ENCODE data around the gene KLC3.

The KLC3 gene

DNA sequence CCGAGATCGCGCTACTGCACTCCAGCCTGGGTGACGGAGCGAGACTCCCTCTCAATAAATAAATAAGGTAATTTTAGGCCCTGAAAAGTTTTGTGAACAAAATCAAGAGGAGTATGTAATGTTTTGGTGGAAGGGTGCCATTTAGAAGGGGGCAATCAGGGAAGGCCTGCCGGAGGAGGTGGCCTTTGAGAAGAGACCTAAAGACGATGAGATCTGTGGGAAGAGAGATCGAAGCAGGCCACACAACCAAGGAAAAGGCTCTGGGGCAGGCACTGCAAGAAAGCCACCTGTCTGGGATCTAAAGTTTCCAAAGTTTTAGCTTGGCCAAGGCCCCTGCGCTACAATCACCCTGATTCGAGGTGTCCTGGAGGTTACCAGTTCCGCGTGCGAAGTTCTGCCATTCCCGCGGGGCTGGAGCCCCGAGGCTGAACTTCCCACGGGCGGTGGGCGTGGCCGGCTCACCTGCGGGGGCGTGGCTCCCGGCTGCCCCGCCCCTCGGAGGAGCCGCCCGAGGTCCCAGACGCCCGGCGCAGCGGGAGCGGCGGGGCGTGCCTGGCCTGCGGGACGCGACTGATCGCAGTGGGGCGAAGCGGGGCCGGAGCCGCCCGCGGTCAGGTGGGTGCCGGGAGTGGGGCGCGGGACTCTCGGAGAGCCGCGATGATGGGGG is at the start of gene KLC3:
Gene KLC3, plus strand, starts transcription at position 519 of the 667 bp plus-strand sequence. CDS start 4,792 bp downstream, outside the sequence.
- Histone ChIP-seq H3K27ac (no peak within 1 kb of the TSS), H3K4me1 (ENCODE audit: control insufficient read depth in 1 of 2, insufficient read depth in 1 of 2, low read depth in 1 of 2, low read length in 1 of 2) (peaks cover 0 to 12% of the 10 kb centered on the region in 2 experiments), H3K27me3 (peaks cover 69% of the 10 kb centered on the region), H3K36me3 (no peaks in the 10 kb centered on the region), H3K4me3 (ENCODE audit: low read depth in 1 of 2, low read length in 1 of 2) (peak within 1 kb of the TSS; percentile 16 to 21), H3K9me3 (no peaks in the 10 kb centered on the region)
- TF ChIP-seq, protein P1, sequence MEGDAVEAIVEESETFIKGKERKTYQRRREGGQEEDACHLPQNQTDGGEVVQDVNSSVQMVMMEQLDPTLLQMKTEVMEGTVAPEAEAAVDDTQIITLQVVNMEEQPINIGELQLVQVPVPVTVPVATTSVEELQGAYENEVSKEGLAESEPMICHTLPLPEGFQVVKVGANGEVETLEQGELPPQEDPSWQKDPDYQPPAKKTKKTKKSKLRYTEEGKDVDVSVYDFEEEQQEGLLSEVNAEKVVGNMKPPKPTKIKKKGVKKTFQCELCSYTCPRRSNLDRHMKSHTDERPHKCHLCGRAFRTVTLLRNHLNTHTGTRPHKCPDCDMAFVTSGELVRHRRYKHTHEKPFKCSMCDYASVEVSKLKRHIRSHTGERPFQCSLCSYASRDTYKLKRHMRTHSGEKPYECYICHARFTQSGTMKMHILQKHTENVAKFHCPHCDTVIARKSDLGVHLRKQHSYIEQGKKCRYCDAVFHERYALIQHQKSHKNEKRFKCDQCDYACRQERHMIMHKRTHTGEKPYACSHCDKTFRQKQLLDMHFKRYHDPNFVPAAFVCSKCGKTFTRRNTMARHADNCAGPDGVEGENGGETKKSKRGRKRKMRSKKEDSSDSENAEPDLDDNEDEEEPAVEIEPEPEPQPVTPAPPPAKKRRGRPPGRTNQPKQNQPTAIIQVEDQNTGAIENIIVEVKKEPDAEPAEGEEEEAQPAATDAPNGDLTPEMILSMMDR (IDR thresholded peaks at IDR 0.05) = no peak

DNA sequence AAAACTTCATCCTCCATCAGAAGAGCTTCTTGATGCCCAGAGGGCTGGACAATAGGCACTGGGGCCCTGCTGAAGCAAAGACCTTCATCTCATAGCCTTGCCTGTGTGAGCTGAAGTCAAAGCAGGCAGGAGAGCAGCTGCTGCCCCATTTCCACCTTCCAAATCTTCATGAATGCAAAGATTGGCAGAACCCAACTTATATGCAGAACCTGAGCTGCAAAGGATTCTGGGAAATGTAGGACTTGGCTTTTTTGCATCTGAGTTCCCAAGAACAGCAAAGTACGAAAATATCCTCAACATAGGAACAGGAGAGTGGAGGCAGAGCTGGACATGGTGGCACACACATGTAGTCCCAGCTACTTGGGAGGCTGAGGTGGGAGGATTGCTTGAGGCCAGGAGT is 48.7 kb upstream of the KLC3 start:
- Histone ChIP-seq H3K27ac (no peak overlapping the region), H3K36me3 (peaks cover 37% of the 10 kb centered on the region), H3K4me3 (ENCODE audit: low read depth in 1 of 2, low read length in 1 of 2) (no peak overlapping the region), H3K4me1 (ENCODE audit: control insufficient read depth in 1 of 2, insufficient read depth in 1 of 2, low read depth in 1 of 2, low read length in 1 of 2) (peaks cover 7 to 17% of the 10 kb centered on the region in 2 experiments), H3K27me3 (no peaks in the 10 kb centered on the region), H3K9me3 (no peaks in the 10 kb centered on the region)
- TF ChIP-seq, protein P1 (IDR thresholded peaks at IDR 0.05) = no peak

DNA sequence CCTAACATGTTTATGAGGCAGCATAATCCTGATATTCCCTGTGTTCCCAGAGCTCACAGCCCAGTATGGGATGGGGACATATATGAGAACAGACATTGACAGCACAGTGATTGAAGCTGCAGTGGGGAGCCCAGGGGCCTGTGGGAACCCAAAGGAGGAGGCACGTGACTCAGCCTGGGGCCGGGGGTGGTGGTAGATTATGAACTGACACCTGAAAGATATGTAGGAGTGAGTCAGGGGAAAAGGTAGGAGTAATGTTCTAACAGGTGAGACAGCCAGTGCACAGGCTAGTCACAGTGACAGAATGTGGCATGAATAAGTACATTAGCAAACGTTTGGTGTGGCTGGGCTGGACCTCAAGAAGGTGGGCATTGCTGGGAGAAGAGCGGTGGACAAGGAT is 46.9 kb upstream of the KLC3 start:
- H3K27ac ChIP-seq = no peak overlapping the region
- TF ChIP-seq, protein P1 (IDR thresholded peaks at IDR 0.05) = no peak
- no peak overlapping the region for H3K4me3 ChIP-seq (ENCODE audit: low read depth in 1 of 2, low read length in 1 of 2)
- no peaks in the 10 kb centered on the region for H3K9me3 ChIP-seq
- H3K4me1 ChIP-seq (ENCODE audit: control insufficient read depth in 1 of 2, insufficient read depth in 1 of 2, low read depth in 1 of 2, low read length in 1 of 2) = peaks cover 7 to 17% of the 10 kb centered on the region in 2 experiments
- no peaks in the 10 kb centered on the region for H3K27me3 ChIP-seq
- H3K36me3 ChIP-seq = peaks cover 38% of the 10 kb centered on the region

DNA sequence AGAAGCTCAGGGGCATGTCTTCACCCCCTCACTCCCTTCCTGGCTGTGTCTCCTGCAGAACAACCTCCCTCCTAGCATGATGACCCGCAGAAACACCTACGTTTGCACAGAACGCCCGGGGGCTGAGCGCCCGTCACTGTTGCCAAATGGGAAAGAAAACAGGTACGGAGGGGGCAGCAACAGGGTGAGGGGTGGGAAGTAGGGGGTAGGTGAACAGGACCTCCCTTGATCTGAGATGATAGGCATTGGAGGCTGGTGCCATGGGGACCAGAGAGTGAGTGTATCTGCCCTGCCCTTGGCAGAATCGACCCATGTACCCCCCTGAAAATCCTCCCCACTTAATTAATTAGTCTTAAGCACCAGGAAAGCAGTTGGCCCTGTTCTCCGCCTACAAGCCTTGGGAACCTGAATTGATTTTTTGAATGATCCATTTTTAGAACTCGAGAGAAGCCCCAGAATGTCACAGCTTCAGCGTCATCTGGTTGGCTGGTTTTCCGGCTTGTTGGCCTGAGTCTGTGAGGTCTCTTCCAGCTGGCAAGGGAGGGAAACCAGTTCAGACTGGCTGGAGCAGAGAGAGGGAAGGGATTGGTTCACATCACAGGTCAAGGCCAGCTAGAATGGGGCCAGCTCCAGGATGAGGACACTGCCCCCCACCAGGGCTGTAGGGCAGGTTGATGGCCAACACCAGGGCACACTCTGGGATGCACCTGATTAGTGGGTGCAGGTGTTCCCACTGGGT is 46.1 kb upstream of the KLC3 start:
- Histone ChIP-seq H3K9me3 (no peaks in the 10 kb centered on the region), H3K4me3 (ENCODE audit: low read depth in 1 of 2, low read length in 1 of 2) (no peak overlapping the region), H3K4me1 (ENCODE audit: control insufficient read depth in 1 of 2, insufficient read depth in 1 of 2, low read depth in 1 of 2, low read length in 1 of 2) (peaks cover 7 to 21% of the 10 kb centered on the region in 2 experiments), H3K36me3 (peaks cover 41% of the 10 kb centered on the region), H3K27me3 (no peaks in the 10 kb centered on the region), H3K27ac (no peak overlapping the region)
- TF ChIP-seq, protein P1 (IDR thresholded peaks at IDR 0.05) = no peak

- Histone ChIP-seq H3K4me1 (ENCODE audit: control insufficient read depth in 1 of 2, insufficient read depth in 1 of 2, low read depth in 1 of 2, low read length in 1 of 2) (peaks cover 7 to 24% of the 10 kb centered on the region in 2 experiments), H3K9me3 (no peaks in the 10 kb centered on the region), H3K27me3 (no peaks in the 10 kb centered on the region), H3K4me3 (ENCODE audit: low read depth in 1 of 2, low read length in 1 of 2) (no peak overlapping the region), H3K36me3 (peaks cover 32% of the 10 kb centered on the region), H3K27ac (peak overlapping the region; percentile 48)
- TF ChIP-seq, protein P1 (IDR thresholded peaks at IDR 0.05) = no peak
Observed at GRCh38 chr19:45295873-45296272, 44.7 kb upstream of the KLC3 start.

Measured in neutrophil (primary cell).